Natural killer cell (primary cell): ENCODE results near the gene RBM10. TPM values are rescaled to one million over a fixed set of nuclear protein-coding genes. Genes with fewer than 3 reads are reported as not detected.

ENCODE experiments used
- ATAC-seq, 3 donors: fragments of 150-1000 bp in 2 of 3; fragments of 200-7000 bp in 1 of 3; cut with Tn5 transposase; 1 replicate in 1 of 3; 2 replicates in 2 of 3; pipeline ENCODE4 v1.10.0; 2021; ENCODE audit warnings: mild to moderate bottlenecking in 2 of 3, moderate library complexity in 2 of 3
- DNase-seq, 2 donors: peaks; one replicate each; pipeline versions ENCODE4 v3.0.0 to v3.0.0-alpha.2; 2013 to 2021; ENCODE audit warnings: mixed read lengths in 1 of 2
- H3K27ac ChIP-seq: one replicate; pipeline ENCODE4 v1.5.1; 2013; ENCODE audit warnings: mild to moderate bottlenecking, low read length
- H3K27me3 ChIP-seq: one replicate; pipeline ENCODE4 v1.6.1; 2013; ENCODE audit warnings: low read length; ENCODE audit not compliant: control insufficient read depth, insufficient read depth
- H3K36me3 ChIP-seq: one replicate; pipeline ENCODE4 v1.6.1; 2013; ENCODE audit warnings: low read length; ENCODE audit not compliant: control insufficient read depth, insufficient read depth
- H3K4me1 ChIP-seq: one replicate; pipeline ENCODE4 v1.6.1; 2013; ENCODE audit warnings: low read length; ENCODE audit not compliant: control insufficient read depth, insufficient read depth
- H3K4me3 ChIP-seq: one replicate; pipeline ENCODE4 v1.5.1; 2013; ENCODE audit warnings: low read length
- H3K9me3 ChIP-seq: one replicate; pipeline ENCODE4 v1.6.1; 2013; ENCODE audit warnings: low read length; ENCODE audit not compliant: control insufficient read depth, insufficient read depth
- H3K27ac Mint-ChIP-seq, 2 donors: one replicate each; pipeline ENCODE4 v1.8.0; 2022; ENCODE audit warnings: mild to moderate bottlenecking in 2 of 2, mixed read lengths in 2 of 2, moderate library complexity in 1 of 2
- H3K27me3 Mint-ChIP-seq, 2 donors: one replicate each; pipeline ENCODE4 v1.8.0; 2022; ENCODE audit warnings: low read depth in 2 of 2, mixed read lengths in 2 of 2
- H3K36me3 Mint-ChIP-seq: one replicate; pipeline ENCODE4 v1.8.0; 2022; ENCODE audit warnings: mixed read lengths
- H3K4me1 Mint-ChIP-seq, 2 donors: one replicate each; pipeline ENCODE4 v1.8.0; 2022; ENCODE audit warnings: mixed read lengths in 2 of 2
- H3K4me3 Mint-ChIP-seq: one replicate; pipeline ENCODE4 v1.8.0; 2022; ENCODE audit warnings: mild to moderate bottlenecking, moderate library complexity, mixed read lengths
- H3K9me3 Mint-ChIP-seq, 2 donors: one replicate each; pipeline ENCODE4 v1.8.0; 2022; ENCODE audit warnings: mixed read lengths in 2 of 2
- CTCF ChIP-seq: fragments of 200-600 bp; IDR thresholded peaks from one replicate; pipeline ENCODE4 v1.8.0; 2022; ENCODE audit warnings: antibody characterized with exemption
- WGBS: methylation state at CpG from one replicate; pipeline ENCODE4 v1.1.7; 2013; ENCODE audit warnings: missing lambda C conversion rate; ENCODE audit not compliant: insufficient coverage; 5-methylcytosine and 5-hydroxymethylcytosine counted together
- intact Hi-C: fragments of 100-400 bp; cut with micrococcal nuclease; formaldehyde crosslinking; loops from one replicate; pipeline ENCODE4 v1.14.2; 2022
- total RNA-seq, 4 donors: library from RNA; stranded (reverse); fragments of 120-200 nt in 1 of 4; gene quantifications; one replicate each; pipeline versions ENCODE4 v1.2.3 to v1.2.4, GENCODE V29; 2013 to 2022

Gene RBM10
- total RNA-seq, 3 donors from 2014 or later (not counting 1 experiment from before 2014, with no cell fraction given): 37.5 to 43.7 (median 39.4) TPM

GRCh38 chrX:47208108-47208507 is 63.1 kb downstream of the RBM10 start:
- TF ChIP-seq CTCF: no peak
- intact Hi-C loops: no loop called here
- Histone ChIP-seq H3K27me3 (no peaks in the 10 kb centered on the region), H3K4me3 (no peak overlapping the region), H3K9me3 (no peaks in the 10 kb centered on the region), H3K4me1 (no peaks in the 10 kb centered on the region), H3K36me3 (peaks cover 61% of the 10 kb centered on the region), H3K27ac (no peak overlapping the region)
- no peaks in the 10 kb centered on the region for H3K9me3 Mint-ChIP-seq
- no peak for ATAC-seq
- H3K36me3 Mint-ChIP-seq: peaks cover 11% of the 10 kb centered on the region
- 92% methylated on average over 12 of the region's 12 CpGs for WGBS
- no peaks in the 10 kb centered on the region for H3K4me1 Mint-ChIP-seq
- no peak overlapping the region for H3K27ac Mint-ChIP-seq
- no peaks in the 10 kb centered on the region for H3K27me3 Mint-ChIP-seq
- DNase-seq: no peak
- no peak overlapping the region for H3K4me3 Mint-ChIP-seq

GRCh38 chrX:47209508-47210238 is 64.7 kb downstream of the RBM10 start:
- Mint-ChIP-seq H3K4me1 (no peaks in the 10 kb centered on the region), H3K4me3 (no peak overlapping the region), H3K27ac (no peak overlapping the region), H3K27me3 (no peaks in the 10 kb centered on the region), H3K36me3 (peaks cover 11% of the 10 kb centered on the region), H3K9me3 (no peaks in the 10 kb centered on the region)
- Histone ChIP-seq H3K36me3 (peaks cover 62% of the 10 kb centered on the region), H3K27me3 (no peaks in the 10 kb centered on the region), H3K9me3 (no peaks in the 10 kb centered on the region), H3K27ac (no peak overlapping the region), H3K4me3 (no peak overlapping the region), H3K4me1 (no peaks in the 10 kb centered on the region)
- DNase-seq (no peak), ATAC-seq (no peak)
- intact Hi-C loops: loop anchor here (10.0 kb wide), 1 partner anchor 445 kb away; the partner anchor contains the start of genes ELK1 and UXT
- WGBS: 98% methylated on average over 16 of the region's 16 CpGs
- no peak for TF ChIP-seq CTCF

GRCh38 chrX:47210661-47211425 is 65.8 kb downstream of the RBM10 start:
- peaks cover 66% of the 10 kb centered on the region for H3K36me3 ChIP-seq
- no peak overlapping the region for H3K27ac ChIP-seq
- peak overlapping the region in 1 of 2 donors; percentile 23 for H3K27ac Mint-ChIP-seq
- no peak overlapping the region for H3K4me3 ChIP-seq
- H3K4me1 Mint-ChIP-seq: no peaks in the 10 kb centered on the region
- DNase-seq: no peak
- H3K27me3 ChIP-seq: no peaks in the 10 kb centered on the region
- no peaks in the 10 kb centered on the region for H3K9me3 Mint-ChIP-seq
- WGBS: 96% methylated on average over 12 of the region's 15 CpGs
- H3K4me3 Mint-ChIP-seq: no peak overlapping the region
- no peaks in the 10 kb centered on the region for H3K9me3 ChIP-seq
- TF ChIP-seq CTCF: no peak
- intact Hi-C loops: loop anchor here (10.0 kb wide), 1 partner anchor 444 kb away; the partner anchor contains the start of genes ELK1 and UXT
- no peak for ATAC-seq
- H3K36me3 Mint-ChIP-seq: peaks cover 11% of the 10 kb centered on the region
- H3K4me1 ChIP-seq: no peaks in the 10 kb centered on the region
- H3K27me3 Mint-ChIP-seq: no peaks in the 10 kb centered on the region
